Osteoblast (primary cell): ENCODE results near the gene SCYGR4. TPM values are rescaled to one million over a fixed set of nuclear protein-coding genes. Genes with fewer than 3 reads are reported as not detected.
A peak's percentile ranks its signal among the peaks of the same experiment; 100 is the strongest.

Source experiments
- DNase-seq: peaks from one replicate; pipeline ENCODE4 v3.0.0; 2011; ENCODE audit warnings: low spot score, mixed read lengths; ENCODE audit not compliant: insufficient read length; ENCODE audit errors: missing footprints
- H2AFZ ChIP-seq: 2 replicates; pipeline ENCODE4 v1.6.0; 2011; ENCODE audit warnings: mild to moderate bottlenecking, low read length
- H3K27ac ChIP-seq: 2 replicates; pipeline ENCODE4 v1.5.1; 2011; ENCODE audit warnings: mild to moderate bottlenecking, low read depth, low read length, moderate library complexity
- H3K27me3 ChIP-seq: 2 replicates; pipeline ENCODE4 v1.6.0; 2012; ENCODE audit warnings: mild to moderate bottlenecking, control low read depth, inconsistent platforms, low read length, moderate library complexity; ENCODE audit not compliant: insufficient read depth
- H3K36me3 ChIP-seq: 2 replicates; pipeline ENCODE4 v1.5.1; 2011; ENCODE audit warnings: mild to moderate bottlenecking, low read length, control low read depth, moderate library complexity; ENCODE audit not compliant: insufficient read depth
- H3K4me1 ChIP-seq: 2 replicates; pipeline ENCODE4 v1.5.1; 2011; ENCODE audit warnings: mild to moderate bottlenecking, low read length, control low read depth, moderate library complexity; ENCODE audit not compliant: insufficient read depth
- H3K4me2 ChIP-seq: 2 replicates; pipeline ENCODE4 v1.6.0; 2011; ENCODE audit warnings: mild to moderate bottlenecking, low read length; ENCODE audit not compliant: insufficient read depth
- H3K4me3 ChIP-seq: fragments of 200-600 bp; sonication (generic); 3 replicates; pipeline ENCODE4 v1.5.1; 2012; ENCODE audit warnings: mild to moderate bottlenecking, low read length, inconsistent platforms; ENCODE audit not compliant: insufficient read depth
- H3K79me2 ChIP-seq: 2 replicates; pipeline ENCODE4 v1.6.0; 2012; ENCODE audit warnings: mild to moderate bottlenecking, low read length, control low read depth, inconsistent platforms; ENCODE audit not compliant: insufficient read depth
- H3K9me3 ChIP-seq: 2 replicates; pipeline ENCODE4 v1.5.1; 2011; ENCODE audit warnings: low read depth, low read length, control low read depth
- H4K20me1 ChIP-seq: 2 replicates; pipeline ENCODE4 v1.6.0; 2012; ENCODE audit warnings: mild to moderate bottlenecking, low read length, control low read depth; ENCODE audit not compliant: insufficient read depth
- total RNA-seq: library from RNA; depleted of rRNA; stranded (reverse); fragments of >200 nt; gene quantifications from 2 replicates; pipeline ENCODE4 v1.2.3, GENCODE V29; 2012
- TF ChIP-seq, protein P1 (sequence below): IDR thresholded peaks from 2 replicates; pipeline ENCODE4 v1.5.1; 2011; ENCODE audit warnings: mild to moderate bottlenecking, low read depth, low read length, moderate library complexity; ENCODE audit errors: extremely low read depth

Gene SCYGR4
- total RNA-seq, 1 donor: not detected

DNA sequence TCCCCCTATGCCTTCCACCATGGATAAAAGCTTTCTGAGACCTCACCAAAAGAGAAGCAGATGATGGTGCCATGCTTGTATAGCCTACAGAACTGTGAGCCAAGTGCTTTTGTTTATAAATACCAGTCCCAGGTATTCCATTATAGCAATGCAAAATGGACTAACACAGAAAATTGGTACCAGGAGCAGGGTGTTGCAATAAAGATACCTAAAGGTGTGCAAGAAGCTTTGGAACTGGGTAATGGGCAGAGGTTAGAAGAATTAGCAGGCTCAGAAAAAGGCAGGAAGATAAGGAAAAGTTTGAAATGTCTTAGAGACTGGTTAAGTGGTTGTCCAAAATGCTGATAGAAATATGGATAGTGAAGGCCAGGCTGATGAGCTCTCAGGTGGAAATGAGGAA, 34.9 kb upstream of the SCYGR4 start:
- H4K20me1 ChIP-seq: no peaks in the 10 kb centered on the region
- H3K36me3 ChIP-seq: no peaks in the 10 kb centered on the region
- no peaks in the 10 kb centered on the region for H3K27me3 ChIP-seq
- no peaks in the 10 kb centered on the region for H3K79me2 ChIP-seq
- H3K9me3 ChIP-seq: no peaks in the 10 kb centered on the region
- H3K4me2 ChIP-seq: no peak overlapping the region
- no peak overlapping the region for H3K4me3 ChIP-seq
- no peak overlapping the region for H3K27ac ChIP-seq
- TF ChIP-seq, protein P1, sequence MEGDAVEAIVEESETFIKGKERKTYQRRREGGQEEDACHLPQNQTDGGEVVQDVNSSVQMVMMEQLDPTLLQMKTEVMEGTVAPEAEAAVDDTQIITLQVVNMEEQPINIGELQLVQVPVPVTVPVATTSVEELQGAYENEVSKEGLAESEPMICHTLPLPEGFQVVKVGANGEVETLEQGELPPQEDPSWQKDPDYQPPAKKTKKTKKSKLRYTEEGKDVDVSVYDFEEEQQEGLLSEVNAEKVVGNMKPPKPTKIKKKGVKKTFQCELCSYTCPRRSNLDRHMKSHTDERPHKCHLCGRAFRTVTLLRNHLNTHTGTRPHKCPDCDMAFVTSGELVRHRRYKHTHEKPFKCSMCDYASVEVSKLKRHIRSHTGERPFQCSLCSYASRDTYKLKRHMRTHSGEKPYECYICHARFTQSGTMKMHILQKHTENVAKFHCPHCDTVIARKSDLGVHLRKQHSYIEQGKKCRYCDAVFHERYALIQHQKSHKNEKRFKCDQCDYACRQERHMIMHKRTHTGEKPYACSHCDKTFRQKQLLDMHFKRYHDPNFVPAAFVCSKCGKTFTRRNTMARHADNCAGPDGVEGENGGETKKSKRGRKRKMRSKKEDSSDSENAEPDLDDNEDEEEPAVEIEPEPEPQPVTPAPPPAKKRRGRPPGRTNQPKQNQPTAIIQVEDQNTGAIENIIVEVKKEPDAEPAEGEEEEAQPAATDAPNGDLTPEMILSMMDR: no peak
- H2AFZ ChIP-seq: no peak overlapping the region
- no peaks in the 10 kb centered on the region for H3K4me1 ChIP-seq
- DNase-seq: no peak

DNA sequence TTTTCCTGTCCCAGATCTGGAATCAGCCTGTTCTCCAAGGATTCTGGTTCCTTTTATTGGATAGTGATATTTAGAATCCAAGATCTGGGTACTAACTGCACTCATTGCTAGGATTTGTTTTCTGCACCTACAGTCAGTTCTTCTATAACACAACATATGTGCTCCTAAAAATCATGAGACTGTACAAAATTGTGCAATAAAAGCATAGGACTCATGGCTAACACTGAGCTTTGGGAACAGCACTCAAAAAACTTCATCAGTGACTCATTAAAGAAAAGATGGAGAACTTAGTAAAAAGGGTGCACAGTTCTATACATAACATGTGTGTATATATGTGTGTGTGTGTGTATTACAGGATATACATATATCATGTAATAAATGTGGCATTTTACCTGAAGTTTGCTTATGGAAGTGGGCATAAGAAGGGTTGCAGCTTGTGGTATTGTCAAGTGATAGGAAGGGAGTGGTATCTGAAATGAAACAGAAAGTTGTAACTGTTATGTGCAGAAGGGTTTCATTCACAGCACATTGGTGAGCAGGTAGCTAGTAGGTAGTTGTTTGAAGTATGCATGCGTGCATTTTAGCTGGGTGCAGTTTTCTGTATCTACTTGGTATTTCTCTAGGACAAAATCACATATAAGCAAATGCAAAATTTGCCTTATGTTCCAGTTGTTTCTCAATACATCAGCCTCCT, 24.5 kb upstream of the SCYGR4 start:
- Histone ChIP-seq H3K4me2 (no peak overlapping the region), H3K36me3 (no peaks in the 10 kb centered on the region), H3K27ac (no peak overlapping the region), H3K27me3 (no peaks in the 10 kb centered on the region), H3K4me3 (no peak overlapping the region), H3K79me2 (no peaks in the 10 kb centered on the region), H4K20me1 (no peaks in the 10 kb centered on the region), H3K4me1 (no peaks in the 10 kb centered on the region), H3K9me3 (no peaks in the 10 kb centered on the region), H2AFZ (no peak overlapping the region)
- TF ChIP-seq, protein P1: no peak
- DNase-seq: peak; percentile 43

DNA sequence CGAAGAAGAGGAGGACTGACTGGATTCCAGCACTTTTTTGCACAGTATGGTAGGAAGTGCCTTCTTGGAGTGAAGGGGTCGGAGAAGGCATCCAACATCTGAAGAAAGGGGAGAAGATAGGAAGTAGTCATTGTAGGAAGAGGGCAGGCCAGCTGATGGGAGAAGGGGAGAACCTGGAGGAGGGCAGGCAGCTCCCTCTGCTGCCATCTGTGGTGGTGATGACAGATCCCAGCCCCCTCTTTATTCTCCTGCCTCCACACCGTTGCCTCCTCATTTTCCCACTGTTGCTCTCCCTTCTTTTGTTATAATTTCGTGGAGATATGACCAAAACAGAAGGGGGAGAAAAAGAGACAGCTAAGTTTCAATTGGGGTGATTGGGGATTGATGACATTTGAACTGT, 21.5 kb upstream of the SCYGR4 start:
- TF ChIP-seq, protein P1: no peak
- H3K4me3 ChIP-seq: no peak overlapping the region
- H3K79me2 ChIP-seq: no peaks in the 10 kb centered on the region
- H3K27me3 ChIP-seq: peaks cover 2% of the 10 kb centered on the region
- H4K20me1 ChIP-seq: no peaks in the 10 kb centered on the region
- no peak overlapping the region for H3K27ac ChIP-seq
- no peaks in the 10 kb centered on the region for H3K9me3 ChIP-seq
- no peaks in the 10 kb centered on the region for H3K36me3 ChIP-seq
- H3K4me2 ChIP-seq: no peak overlapping the region
- no peaks in the 10 kb centered on the region for H3K4me1 ChIP-seq
- peak; percentile 74 for DNase-seq
- H2AFZ ChIP-seq: no peak overlapping the region

DNA sequence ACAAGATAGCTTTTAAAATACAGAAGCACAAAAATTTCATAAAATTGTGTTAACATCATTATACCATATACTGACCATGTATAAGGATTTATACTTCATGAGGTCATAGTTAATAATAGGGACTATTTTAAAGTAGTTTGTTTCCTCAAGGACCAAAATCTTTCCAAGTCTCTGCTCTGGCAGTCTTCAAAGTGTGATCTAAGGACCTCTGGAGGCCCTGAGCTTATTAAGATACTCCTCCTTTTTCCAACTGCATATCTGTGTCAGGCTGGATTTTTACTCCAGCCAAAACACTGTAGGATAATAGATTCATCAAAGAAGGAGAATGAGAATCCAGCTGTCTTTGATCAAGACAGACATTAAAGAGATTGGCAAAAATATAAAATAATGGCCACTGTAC, 20.3 kb upstream of the SCYGR4 start:
- Histone ChIP-seq H3K4me3 (no peak overlapping the region), H3K4me2 (no peak overlapping the region), H3K27me3 (peaks cover 2% of the 10 kb centered on the region), H4K20me1 (no peaks in the 10 kb centered on the region), H3K79me2 (no peaks in the 10 kb centered on the region), H3K36me3 (no peaks in the 10 kb centered on the region), H3K4me1 (no peaks in the 10 kb centered on the region), H3K9me3 (no peaks in the 10 kb centered on the region), H3K27ac (no peak overlapping the region), H2AFZ (no peak overlapping the region)
- TF ChIP-seq, protein P1: no peak
- no peak for DNase-seq
